Measurements from ENCODE around the gene MAD1L1.

Gene MAD1L1

GRCh38 chr7:2050511-2050866 lies 182.3 kb downstream of the MAD1L1 start:
- no peak overlapping the region for H3K4me3 ChIP-seq (ENCODE audit: low read depth, low read length)

DNA sequence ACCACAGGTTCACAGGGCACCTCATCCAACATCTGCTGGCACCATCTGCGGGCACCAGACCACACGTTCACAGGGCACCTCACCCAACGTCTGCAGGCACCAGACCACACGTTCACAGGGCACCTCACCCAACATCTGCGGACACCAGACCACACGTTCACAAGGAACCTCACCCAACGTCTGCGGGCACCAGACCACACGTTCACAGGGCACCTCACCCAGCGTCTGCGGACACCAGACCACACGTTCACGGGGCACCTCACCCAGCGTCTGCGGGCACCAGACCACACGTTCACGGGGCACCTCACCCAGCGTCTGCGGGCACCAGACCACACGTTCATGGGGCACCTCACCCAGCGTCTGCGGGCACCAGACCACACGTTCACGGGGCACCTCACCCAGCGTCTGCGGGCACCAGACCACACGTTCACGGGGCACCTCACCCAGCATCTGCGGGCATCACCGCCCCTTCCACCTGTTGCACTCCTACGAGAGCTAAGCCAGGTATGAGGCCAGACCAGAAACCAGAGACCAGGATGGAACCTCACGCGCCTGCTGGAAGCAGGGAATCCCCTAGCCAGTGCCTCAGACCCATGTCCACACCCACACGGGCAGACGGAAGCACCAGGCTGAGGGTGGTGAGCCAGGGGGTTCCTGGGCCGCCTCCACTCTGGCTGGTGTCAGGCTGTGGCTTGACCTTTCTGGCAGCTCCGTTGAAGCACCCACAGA lies 182.8 kb downstream of the MAD1L1 start:
- H3K4me3 ChIP-seq (ENCODE audit: low read depth, low read length): no peak overlapping the region

GRCh38 chr7:2049111-2049781 lies 183.5 kb downstream of the MAD1L1 start:
- H3K4me3 ChIP-seq (ENCODE audit: low read depth, low read length): no peak overlapping the region

GRCh38 chr7:2048531-2048930 lies 184.2 kb downstream of the MAD1L1 start:
- H3K4me3 ChIP-seq (ENCODE audit: low read depth, low read length): no peak overlapping the region

DNA sequence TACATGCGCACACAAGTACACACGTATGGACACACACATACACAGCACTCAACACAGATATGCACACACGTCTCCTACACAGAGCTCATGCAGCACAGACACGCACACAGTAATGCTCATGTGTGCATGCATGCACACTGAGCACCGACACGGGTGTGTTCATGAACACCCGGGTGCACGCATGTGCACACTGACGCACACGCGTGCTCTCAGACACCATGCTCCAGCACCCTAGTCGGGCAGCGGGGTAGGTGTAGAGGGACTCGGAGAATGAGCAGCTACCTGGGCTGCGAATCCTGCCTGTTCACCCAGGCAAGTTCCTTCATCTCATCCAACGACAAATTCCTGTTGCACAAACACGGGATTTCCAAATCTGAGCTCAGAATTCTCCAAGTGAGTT lies 184.7 kb downstream of the MAD1L1 start:
- H3K4me3 ChIP-seq (ENCODE audit: low read depth, low read length): no peak overlapping the region

DNA sequence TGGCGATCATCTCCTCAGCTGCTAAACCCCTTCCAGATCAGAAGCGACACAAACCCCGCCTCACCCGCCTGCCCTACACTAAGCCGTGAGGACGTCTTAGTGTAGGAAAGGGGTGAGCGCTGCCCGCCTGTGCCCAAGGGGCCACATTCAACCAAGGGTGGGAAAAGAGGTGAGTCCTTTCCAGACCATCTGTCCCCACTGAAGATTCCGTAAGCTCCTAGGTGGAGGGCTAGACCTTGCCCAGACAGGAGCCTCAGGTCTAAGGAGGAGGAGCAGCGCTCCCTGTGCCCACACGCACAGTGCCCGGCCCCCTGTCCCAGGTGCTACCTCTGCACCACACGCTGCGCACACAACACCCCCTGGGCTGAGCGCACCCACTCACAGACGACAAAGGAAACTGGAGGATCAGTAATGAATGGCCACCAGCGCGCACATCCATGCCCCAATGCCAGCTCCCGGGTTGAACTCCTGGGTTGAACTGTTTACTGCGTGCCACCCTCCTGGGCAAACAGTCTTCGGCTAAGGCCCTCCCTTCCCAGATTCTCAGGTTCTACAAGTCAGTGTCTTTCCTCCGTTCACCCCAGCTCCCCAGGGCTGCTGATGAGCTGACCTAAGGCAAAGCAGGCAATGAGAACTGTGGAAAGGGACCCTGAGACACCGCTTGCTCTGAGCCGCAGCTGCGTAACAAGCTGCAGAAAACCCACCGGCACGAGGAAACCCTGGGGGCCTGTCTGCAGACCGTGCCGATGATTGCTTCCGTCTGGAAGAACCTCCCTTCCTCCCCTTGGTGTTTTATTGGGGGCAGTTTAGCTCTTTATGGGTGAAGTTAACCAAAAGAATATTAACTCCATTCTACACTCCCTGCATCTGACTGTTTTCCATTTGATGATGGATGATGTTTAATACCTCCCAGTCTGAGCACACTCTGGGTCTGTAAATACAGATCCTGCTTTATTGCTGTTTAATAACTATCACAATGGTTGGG lies 185.9 kb downstream of the MAD1L1 start:
- no peak overlapping the region for H3K4me3 ChIP-seq (ENCODE audit: low read depth, low read length)

DNA sequence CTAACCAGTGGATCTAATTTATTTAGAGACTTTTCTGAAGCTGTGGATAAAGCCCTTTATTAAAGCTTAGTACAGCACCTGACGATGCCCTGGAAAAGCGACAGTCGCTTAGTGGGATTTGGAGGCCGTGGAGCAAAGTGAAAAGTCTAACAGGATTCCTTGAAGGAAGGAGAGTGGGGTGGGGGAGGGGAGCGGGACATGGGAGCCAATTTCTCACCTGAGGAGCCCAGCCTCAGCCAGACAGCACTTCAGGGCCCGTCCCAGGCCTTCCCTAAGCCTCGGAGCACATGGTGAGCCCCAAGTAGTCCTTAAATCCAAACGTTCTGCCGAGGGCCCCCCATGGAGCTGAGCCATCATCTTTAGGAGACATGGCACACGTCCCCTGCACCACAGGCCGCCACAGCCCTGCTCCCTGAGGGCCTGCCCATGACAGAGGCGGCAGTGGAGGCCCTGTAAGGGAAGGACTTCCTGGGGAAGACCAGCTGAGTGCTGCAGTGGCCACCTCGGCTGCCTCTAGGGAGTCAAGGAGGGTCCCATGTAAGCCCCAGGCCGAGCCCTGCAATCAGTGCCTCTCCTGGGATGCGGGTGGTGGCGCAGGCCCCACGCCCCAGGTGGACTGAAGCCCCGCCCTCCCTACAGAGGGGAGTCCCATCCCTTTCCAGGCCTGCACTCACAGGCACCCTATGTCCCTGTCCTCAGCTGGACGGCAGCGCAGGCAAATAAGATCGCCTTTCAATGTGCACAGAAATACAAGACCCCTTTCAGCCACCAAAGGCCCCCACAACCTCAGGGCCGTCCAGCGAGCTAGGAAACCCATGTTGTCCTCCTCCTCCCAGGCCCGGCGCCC lies 187.0 kb downstream of the MAD1L1 start:
- H3K4me3 ChIP-seq (ENCODE audit: low read depth, low read length): no peak overlapping the region

GRCh38 chr7:2044883-2045471 lies 187.8 kb downstream of the MAD1L1 start:
- no peak overlapping the region for H3K4me3 ChIP-seq (ENCODE audit: low read depth, low read length)

GRCh38 chr7:2044311-2044882 lies 188.3 kb downstream of the MAD1L1 start:
- no peak overlapping the region for H3K4me3 ChIP-seq (ENCODE audit: low read depth, low read length)

GRCh38 chr7:2043316-2044039 lies 189.3 kb downstream of the MAD1L1 start:
- no peak overlapping the region for H3K4me3 ChIP-seq (ENCODE audit: low read depth, low read length)

GRCh38 chr7:2042650-2043049 lies 190.1 kb downstream of the MAD1L1 start:
- no peak overlapping the region for H3K4me3 ChIP-seq (ENCODE audit: low read depth, low read length)

DNA sequence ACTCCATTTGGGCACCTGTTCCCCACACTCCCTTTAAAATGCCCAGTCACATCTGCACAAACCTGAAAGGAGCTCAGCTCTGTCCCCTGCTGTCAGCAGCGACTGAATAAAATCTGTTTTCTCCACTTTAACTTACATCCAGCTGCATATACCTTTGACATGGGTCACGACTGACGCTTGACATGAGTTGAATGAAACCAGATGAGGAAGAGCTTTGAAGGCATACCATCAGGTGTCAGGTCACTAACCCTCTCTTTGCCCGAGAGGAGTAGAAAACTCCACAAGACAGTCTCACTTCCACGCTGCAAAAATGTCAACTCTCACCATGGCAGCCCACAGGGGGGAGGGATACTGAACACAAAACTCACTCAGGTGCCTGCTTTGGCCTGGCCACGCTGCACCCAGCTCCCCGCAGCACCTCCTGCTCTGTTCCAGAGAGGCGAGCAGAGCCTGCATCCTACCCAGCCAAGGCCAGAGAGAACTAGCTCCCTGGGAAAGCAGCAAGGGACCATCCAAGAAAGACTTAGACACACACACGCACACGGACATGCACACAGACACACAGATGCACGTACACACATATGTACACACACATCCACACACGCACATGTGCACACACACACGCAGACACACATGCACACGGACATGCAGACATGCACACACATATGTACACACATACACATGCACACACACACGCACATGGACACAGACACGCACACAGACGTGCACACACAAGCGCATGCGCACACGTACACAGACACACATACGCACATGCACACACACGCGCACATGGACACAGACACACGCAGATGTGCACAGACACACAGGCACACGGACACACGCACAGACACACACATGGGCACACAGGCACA lies 191.0 kb downstream of the MAD1L1 start:
- H3K4me3 ChIP-seq (ENCODE audit: low read depth, low read length): no peak overlapping the region

GRCh38 chr7:2040893-2041270 lies 191.9 kb downstream of the MAD1L1 start:
- H3K4me3 ChIP-seq (ENCODE audit: low read depth, low read length): no peak overlapping the region

DNA sequence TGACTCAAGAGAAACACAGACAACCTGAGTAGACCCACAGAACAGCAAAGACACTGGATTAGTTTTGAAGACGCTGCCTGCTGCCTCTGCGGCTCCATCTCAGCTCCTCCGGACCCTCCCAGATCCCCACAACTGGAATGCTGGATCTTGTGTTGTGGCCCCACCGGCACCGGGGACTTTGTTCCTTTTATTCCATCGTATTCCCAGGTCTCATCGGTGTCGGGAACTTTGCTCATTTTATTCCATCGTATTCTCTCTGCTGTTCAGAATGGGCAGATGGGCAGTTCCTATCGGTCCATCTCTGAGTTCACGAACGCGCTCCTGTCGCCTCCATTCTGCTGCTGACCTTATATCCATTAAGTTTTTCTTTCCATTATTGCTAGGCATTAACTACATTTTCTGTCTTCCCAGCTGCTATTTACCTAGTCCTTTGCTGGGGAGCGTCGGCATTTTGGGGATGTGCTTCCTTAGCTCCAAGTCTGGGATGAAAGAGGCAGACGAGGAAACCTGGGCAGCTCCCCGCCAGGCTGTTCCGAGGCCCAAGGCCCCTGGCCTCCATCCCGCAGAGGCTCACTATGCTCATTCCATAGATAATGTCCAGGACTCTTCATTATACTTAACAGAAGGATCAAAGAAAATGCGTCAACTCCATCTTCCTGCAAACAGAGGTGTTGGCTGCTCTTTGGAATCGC lies 192.4 kb downstream of the MAD1L1 start:
- no peak overlapping the region for H3K4me3 ChIP-seq (ENCODE audit: low read depth, low read length)

GRCh38 chr7:2038931-2039728 lies 193.6 kb downstream of the MAD1L1 start:
- no peak overlapping the region for H3K4me3 ChIP-seq (ENCODE audit: low read depth, low read length)

GRCh38 chr7:2037808-2038522 lies 194.8 kb downstream of the MAD1L1 start:
- no peak overlapping the region for H3K4me3 ChIP-seq (ENCODE audit: low read depth, low read length)
